Measurements from ENCODE around the gene ROCK2. TPM values are rescaled to one million over a fixed set of nuclear protein-coding genes. Genes with fewer than 3 reads are reported as not detected.
"Not testable (repeated sequence)": the region's sequence is repeated elsewhere in the genome, so short reads cannot be mapped to it uniquely, and the experiment has no call there.

Gene ROCK2
- total RNA-seq, 2 experiments from 2014 or later = 16.6 to 19.2 TPM

DNA sequence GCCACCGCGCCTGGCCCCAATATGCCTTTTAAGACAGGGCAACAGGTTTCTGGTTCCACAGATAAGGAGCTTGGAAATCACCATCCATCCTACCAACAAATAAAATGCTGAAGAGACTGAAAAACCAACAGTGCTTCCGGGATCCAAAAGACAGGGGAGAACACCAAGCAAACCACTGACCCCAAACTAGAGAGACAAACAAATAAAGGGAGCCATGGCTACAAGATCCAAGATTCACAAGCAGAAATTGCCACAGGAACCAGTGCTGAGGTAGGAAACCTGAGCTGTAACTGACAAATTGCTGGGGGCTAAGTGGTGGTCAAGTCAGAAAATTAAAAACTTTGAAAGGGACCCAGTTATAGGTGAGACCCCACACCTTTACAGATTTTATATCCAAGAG is 76.5 kb downstream of the ROCK2 start:
- DNase-seq = no peak
- intact Hi-C loops (cut with micrococcal nuclease) = no loop called here
- peaks cover 4% of the 10 kb centered on the region for H3K9me3 Mint-ChIP-seq
- POLR2A ChIA-PET = no interaction called here
- no peaks in the 10 kb centered on the region for H3K27me3 Mint-ChIP-seq
- H3K27ac Mint-ChIP-seq = no peak overlapping the region
- CTCF ChIA-PET = no interaction called here
- peaks cover 22% of the 10 kb centered on the region for H3K36me3 Mint-ChIP-seq
- H3K4me1 Mint-ChIP-seq (ENCODE audit: low read depth) = peaks cover 13% of the 10 kb centered on the region
- no peak overlapping the region for H3K4me3 Mint-ChIP-seq

DNA sequence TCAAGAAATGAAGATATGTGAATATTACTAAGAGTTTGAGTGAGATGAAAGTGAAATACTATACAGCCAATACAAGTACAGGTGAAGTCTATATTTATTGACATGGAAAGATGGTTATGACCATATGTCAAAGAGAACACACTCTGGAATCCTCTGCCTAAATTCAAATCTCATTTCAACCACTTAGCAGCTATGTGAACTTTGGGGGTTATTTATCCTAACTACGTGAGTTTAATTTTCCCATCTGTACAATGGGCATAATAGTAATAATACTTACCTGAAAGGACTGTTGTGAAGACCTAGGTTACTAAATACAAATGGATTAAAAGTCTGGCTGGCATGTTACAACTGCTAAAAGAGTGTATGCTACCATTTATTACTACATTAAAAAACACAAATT is 79.6 kb downstream of the ROCK2 start:
- no peaks in the 10 kb centered on the region for H3K9me3 Mint-ChIP-seq
- ChIA-PET CTCF (no interaction called here), POLR2A (no interaction called here)
- no peak for DNase-seq
- H3K36me3 Mint-ChIP-seq = peaks cover 9% of the 10 kb centered on the region
- no peak overlapping the region for H3K4me3 Mint-ChIP-seq
- H3K4me1 Mint-ChIP-seq (ENCODE audit: low read depth) = no peaks in the 10 kb centered on the region
- H3K27me3 Mint-ChIP-seq = no peaks in the 10 kb centered on the region
- no peak overlapping the region for H3K27ac Mint-ChIP-seq
- intact Hi-C loops (cut with micrococcal nuclease) = no loop called here

DNA sequence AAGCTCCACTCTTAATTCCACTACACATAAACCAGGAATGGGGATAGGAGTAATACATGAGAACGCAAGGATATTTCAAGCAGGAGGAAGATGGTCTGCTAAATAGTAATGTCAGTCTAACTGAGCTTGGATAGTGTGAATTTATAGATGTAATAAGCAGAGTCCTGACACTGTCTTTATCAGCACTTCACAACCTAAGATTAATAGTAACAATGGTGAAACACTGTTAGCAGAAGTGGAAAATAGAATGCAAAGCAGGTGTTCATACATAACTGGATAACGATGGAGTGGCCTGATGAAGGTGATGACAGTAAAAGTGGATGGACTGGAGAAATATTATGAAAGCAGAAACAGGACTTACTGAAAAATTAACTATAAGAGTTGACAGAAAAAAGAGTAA is 80.4 kb downstream of the ROCK2 start:
- H3K27ac Mint-ChIP-seq = no peak overlapping the region
- H3K4me1 Mint-ChIP-seq (ENCODE audit: low read depth) = no peaks in the 10 kb centered on the region
- ChIA-PET POLR2A (no interaction called here), CTCF (no interaction called here)
- no peak overlapping the region for H3K4me3 Mint-ChIP-seq
- no peak for DNase-seq
- H3K36me3 Mint-ChIP-seq = peaks cover 7% of the 10 kb centered on the region
- intact Hi-C loops (cut with micrococcal nuclease) = no loop called here
- no peaks in the 10 kb centered on the region for H3K27me3 Mint-ChIP-seq
- no peaks in the 10 kb centered on the region for H3K9me3 Mint-ChIP-seq

DNA sequence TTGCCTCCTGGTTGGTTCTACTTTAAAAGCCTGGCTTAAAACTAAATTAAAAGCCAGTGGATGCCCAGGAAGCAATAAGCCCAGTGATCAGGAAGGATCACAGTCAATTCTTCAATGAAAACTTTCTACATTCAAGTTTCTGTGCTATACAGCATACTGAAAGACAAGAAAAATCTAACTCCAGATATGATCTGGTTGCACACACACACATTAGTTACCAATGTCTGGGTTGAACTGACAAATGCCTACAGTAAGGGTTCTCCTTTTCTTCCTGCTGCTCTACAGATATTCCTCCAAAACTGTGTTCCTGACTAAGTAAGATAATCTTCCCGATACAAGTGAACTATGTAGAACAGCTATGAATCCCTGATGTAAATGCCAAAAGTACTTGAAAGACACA is 81.3 kb downstream of the ROCK2 start:
- Mint-ChIP-seq H3K27me3 (no peaks in the 10 kb centered on the region), H3K36me3 (peaks cover 3% of the 10 kb centered on the region), H3K9me3 (no peaks in the 10 kb centered on the region), H3K4me1 (ENCODE audit: low read depth) (no peaks in the 10 kb centered on the region), H3K4me3 (no peak overlapping the region), H3K27ac (no peak overlapping the region)
- POLR2A ChIA-PET = no interaction called here
- intact Hi-C loops (cut with micrococcal nuclease) = no loop called here
- CTCF ChIA-PET = no interaction called here
- DNase-seq = no peak

DNA sequence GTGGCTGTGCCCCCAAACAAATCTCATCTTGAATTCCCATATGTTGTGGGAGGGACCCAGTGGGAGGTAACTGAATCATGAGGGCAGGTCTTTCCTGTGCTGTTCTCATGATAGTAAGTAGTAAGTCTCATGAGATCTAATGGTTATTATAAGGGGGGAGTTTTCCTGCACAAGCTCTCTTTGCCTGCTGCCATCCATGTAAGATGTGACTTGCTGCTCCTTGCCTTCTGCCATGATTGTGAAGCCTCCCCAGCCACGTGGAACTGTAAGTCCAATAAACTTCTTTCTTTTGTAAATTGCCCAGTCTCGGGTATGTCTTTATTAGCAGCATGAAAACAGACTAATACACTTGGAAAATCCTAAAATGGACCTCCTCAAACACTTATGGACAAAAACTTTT is 82.0 kb downstream of the ROCK2 start:
- POLR2A ChIA-PET; H3K27me3 Mint-ChIP-seq; H3K9me3 Mint-ChIP-seq; intact Hi-C loops (cut with micrococcal nuclease); H3K4me3 Mint-ChIP-seq; DNase-seq; H3K27ac Mint-ChIP-seq; H3K36me3 Mint-ChIP-seq; H3K4me1 Mint-ChIP-seq (ENCODE audit: low read depth): not testable (repeated sequence)
- CTCF ChIA-PET = interaction anchor here (0.8 kb wide), 1 partner anchor 513 kb away, joined by 3 read pairs; no protein-coding TSS in a partner anchor

DNA sequence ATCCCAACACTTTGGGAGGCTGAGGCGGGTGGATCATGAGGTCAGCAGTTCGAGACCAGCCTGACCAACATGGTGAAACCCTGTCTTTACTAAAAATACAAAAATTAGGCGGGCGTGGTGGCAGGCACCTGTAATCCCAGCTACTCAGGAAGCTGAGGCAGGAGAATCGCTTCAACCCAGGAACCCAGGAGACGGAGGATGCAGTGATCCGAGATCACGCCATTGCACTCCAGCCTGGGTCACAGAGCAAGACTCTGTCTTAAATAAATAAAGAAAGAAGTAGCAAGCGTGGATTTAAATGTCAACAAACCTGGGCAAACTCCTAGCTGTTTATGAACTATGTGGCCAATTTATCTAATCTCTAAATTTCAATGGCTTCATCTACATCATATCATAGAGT is 82.9 kb downstream of the ROCK2 start:
- H3K4me3 Mint-ChIP-seq; H3K4me1 Mint-ChIP-seq (ENCODE audit: low read depth); H3K9me3 Mint-ChIP-seq; H3K36me3 Mint-ChIP-seq; H3K27me3 Mint-ChIP-seq; POLR2A ChIA-PET; CTCF ChIA-PET; DNase-seq; intact Hi-C loops (cut with micrococcal nuclease); H3K27ac Mint-ChIP-seq: not testable (repeated sequence)

DNA sequence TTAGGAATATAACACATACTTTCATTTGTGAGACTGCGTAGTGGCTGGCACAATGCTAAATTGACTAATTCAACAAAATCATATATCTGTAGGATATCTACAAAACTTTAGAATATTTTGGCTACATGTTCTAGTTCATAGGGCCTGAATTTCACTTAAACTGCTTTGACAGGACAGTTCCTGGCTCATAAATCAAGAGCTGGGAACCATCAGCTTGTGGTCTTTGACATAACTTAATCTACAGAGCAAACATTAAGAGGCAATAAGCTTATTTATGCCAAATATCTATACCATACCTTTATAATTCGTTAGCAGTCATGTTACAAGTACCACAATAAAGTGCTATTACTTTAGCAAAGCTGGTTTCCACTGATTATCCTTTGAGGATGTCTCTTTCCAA is 83.5 kb downstream of the ROCK2 start:
- POLR2A ChIA-PET = no interaction called here
- Mint-ChIP-seq H3K4me1 (ENCODE audit: low read depth) (no peaks in the 10 kb centered on the region), H3K9me3 (no peaks in the 10 kb centered on the region), H3K27me3 (no peaks in the 10 kb centered on the region), H3K36me3 (peaks cover 11% of the 10 kb centered on the region), H3K27ac (no peak overlapping the region), H3K4me3 (no peak overlapping the region)
- intact Hi-C loops (cut with micrococcal nuclease) = no loop called here
- CTCF ChIA-PET = no interaction called here
- DNase-seq = no peak

DNA sequence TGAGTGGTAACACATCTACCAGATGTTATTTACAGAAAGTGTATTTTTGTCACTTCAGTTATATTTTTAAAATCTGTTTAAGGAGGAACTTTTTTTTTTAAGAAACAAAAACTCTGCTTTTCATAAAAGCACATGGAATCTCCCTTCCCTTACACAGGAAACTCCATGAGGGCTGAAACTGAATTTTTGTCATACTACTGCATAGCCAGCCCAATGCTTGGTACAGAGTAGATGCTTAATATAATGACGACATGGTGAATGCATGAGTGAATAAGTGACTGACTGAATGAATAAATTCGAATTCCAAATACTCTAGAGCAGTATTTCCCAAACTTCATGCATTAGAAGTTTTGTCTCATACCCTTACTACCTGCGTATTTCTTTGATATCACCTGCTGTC is 86.5 kb downstream of the ROCK2 start:
- POLR2A ChIA-PET = no interaction called here
- H3K4me1 Mint-ChIP-seq (ENCODE audit: low read depth) = no peaks in the 10 kb centered on the region
- intact Hi-C loops (cut with micrococcal nuclease) = no loop called here
- CTCF ChIA-PET = no interaction called here
- H3K27me3 Mint-ChIP-seq = no peaks in the 10 kb centered on the region
- DNase-seq = no peak
- peaks cover 2% of the 10 kb centered on the region for H3K9me3 Mint-ChIP-seq
- H3K27ac Mint-ChIP-seq = no peak overlapping the region
- H3K36me3 Mint-ChIP-seq = peaks cover 16% of the 10 kb centered on the region
- no peak overlapping the region for H3K4me3 Mint-ChIP-seq

DNA sequence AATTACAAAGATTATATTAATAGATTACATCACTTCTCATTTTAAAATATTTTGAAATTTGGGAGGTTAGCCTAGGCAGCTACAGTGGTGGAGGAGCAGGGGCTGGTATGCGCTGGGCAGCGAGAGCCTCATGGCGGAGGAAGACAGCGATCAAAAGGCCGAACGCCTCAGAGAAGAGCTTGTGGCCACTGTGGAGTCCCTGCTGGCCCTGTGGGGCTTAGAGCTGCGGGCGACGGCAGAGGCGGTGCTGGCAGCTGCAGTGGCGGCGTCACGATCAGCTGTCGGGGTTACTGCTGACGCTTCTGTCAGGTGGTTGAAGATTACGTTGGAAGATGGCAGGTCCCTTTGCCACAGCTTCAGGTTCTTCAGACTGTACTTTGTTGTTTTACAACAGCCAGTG is 87.4 kb downstream of the ROCK2 start:
- Mint-ChIP-seq H3K27me3 (no peaks in the 10 kb centered on the region), H3K4me1 (ENCODE audit: low read depth) (no peaks in the 10 kb centered on the region), H3K9me3 (peaks cover 7% of the 10 kb centered on the region), H3K4me3 (no peak overlapping the region), H3K36me3 (peaks cover 18% of the 10 kb centered on the region), H3K27ac (no peak overlapping the region)
- ChIA-PET POLR2A (no interaction called here), CTCF (no interaction called here)
- intact Hi-C loops (cut with micrococcal nuclease) = no loop called here
- no peak for DNase-seq

DNA sequence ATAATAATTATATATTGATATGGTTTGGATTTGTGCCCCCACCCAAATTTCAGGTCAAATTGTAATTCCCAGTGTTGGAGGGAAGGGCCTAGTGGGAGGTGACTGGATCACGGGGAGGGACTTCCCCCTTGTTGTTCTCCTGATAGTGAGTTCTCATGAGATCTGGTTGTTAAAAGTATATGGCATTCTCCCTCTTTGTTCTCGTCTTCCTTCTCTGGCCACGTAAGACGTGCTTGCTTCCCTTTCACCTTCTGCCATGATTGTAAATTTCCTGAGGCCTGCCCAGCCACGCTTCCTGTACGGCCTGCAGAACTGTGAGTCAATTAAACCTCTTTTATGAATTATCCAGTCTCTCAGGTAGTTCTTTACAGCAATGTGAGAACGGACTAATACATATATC is 88.3 kb downstream of the ROCK2 start:
- Mint-ChIP-seq H3K27me3 (no peaks in the 10 kb centered on the region), H3K4me3 (no peak overlapping the region), H3K4me1 (ENCODE audit: low read depth) (peaks cover 2% of the 10 kb centered on the region), H3K27ac (no peak overlapping the region), H3K36me3 (peaks cover 18% of the 10 kb centered on the region), H3K9me3 (peaks cover 7% of the 10 kb centered on the region)
- ChIA-PET CTCF (no interaction called here), POLR2A (no interaction called here)
- no peak for DNase-seq
- intact Hi-C loops (cut with micrococcal nuclease) = no loop called here

DNA sequence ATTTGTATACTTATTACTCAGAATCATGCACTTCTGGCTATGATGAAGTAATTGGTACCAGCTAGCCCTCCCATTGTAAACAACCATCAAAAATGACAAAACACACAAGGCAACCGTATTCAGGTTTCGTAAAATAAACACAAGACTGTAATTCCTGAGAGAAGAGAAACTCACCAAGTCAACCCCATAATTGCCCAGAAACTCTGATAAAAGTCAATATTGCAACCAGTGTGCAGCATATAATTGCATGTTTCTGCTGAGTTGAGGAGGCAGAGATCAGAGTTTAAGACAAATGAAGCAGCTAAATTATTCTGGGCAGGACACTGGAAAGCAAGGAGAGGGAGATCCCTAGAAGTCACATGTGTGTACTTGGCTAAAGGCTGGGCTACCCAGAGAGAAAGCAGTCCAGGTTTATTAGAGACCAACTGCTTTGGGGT is 90.3 kb downstream of the ROCK2 start:
- no peak for DNase-seq
- Mint-ChIP-seq H3K27me3 (no peaks in the 10 kb centered on the region), H3K4me3 (no peak overlapping the region), H3K9me3 (peaks cover 7% of the 10 kb centered on the region), H3K4me1 (ENCODE audit: low read depth) (peaks cover 9% of the 10 kb centered on the region), H3K27ac (no peak overlapping the region), H3K36me3 (peaks cover 18% of the 10 kb centered on the region)
- ChIA-PET CTCF (no interaction called here), POLR2A (no interaction called here)
- intact Hi-C loops (cut with micrococcal nuclease) = no loop called here

DNA sequence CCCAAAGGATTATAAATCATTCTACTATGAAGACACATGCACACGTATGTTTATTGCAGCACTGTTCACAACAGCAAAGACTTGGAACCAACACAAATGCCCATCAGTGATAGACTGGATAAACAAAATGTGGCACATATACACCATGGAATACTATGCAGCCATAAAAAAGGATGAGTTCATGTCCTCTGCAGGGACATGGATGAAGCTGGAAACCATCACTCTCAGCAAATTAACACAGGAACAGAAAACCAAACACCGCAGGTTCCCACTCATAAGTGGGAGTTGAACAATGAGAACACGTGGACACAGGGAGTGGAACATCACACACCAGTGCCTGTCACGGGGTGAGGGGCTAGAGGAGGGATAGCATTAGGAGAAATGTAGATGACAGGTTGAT is 92.0 kb downstream of the ROCK2 start:
- CTCF ChIA-PET; DNase-seq; H3K9me3 Mint-ChIP-seq; H3K27ac Mint-ChIP-seq; POLR2A ChIA-PET; H3K4me1 Mint-ChIP-seq (ENCODE audit: low read depth); H3K27me3 Mint-ChIP-seq; H3K4me3 Mint-ChIP-seq; intact Hi-C loops (cut with micrococcal nuclease): not testable (repeated sequence)
- peaks cover 19% of the 10 kb centered on the region for H3K36me3 Mint-ChIP-seq

DNA sequence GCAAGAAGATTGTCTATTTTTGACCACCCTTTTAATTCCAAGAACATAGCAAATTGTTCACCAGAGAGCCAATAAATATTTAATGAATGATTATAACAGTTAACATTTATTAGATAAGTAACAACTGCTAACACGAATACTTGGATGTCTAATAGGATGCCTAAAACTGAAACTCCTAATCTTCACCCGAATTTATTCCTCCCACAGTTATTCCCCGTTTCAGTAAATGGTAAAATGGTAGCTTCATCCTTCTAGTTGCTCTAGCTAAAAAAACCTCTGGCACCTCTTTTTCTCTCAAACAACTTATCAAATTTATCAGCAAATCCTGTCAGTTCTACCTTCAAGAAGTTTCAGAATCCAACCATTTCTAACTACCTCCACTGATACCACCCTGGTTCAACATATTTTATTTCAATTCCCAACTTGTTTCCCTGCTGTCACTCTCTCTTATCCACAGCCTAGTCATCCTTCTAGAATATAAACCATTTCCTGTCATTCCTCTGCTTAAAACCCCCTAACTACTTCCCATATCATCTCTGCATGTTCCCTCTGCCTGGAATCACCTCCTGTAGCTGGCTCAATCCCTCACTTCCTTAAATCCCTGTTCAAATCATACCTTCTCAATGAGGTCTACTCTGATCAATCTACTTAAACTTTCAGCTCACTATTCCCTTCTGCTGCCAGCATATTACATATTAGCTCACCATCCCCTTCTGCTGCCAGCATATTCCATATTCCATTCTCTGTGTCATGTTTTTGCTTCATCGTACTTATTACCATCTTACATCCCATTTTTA is 93.8 kb downstream of the ROCK2 start:
- intact Hi-C loops (cut with micrococcal nuclease) = no loop called here
- POLR2A ChIA-PET = no interaction called here
- H3K36me3 Mint-ChIP-seq = peaks cover 16% of the 10 kb centered on the region
- H3K9me3 Mint-ChIP-seq = peaks cover 7% of the 10 kb centered on the region
- DNase-seq = no peak
- no peaks in the 10 kb centered on the region for H3K27me3 Mint-ChIP-seq
- H3K27ac Mint-ChIP-seq = no peak overlapping the region
- H3K4me1 Mint-ChIP-seq (ENCODE audit: low read depth) = peaks cover 9% of the 10 kb centered on the region
- H3K4me3 Mint-ChIP-seq = no peak overlapping the region
- CTCF ChIA-PET = no interaction called here

All from activated CD4-positive, alpha-beta memory T cell treated with anti-CD3 and anti-CD28 coated beads for 36 hours (primary cell).